Trophoblast cell (in vitro differentiated cells and primary cell): ENCODE data around the gene ZNF839.
"Not testable (repeated sequence)": the region's sequence is repeated elsewhere in the genome, so short reads cannot be mapped to it uniquely, and the experiment has no call there.

ENCODE experiments used
- DNase-seq, 2 donors: peaks; one replicate each; pipeline ENCODE4 v3.0.0-alpha.2; 2016
- H2AFZ ChIP-seq: 2 replicates; pipeline ENCODE4 v1.6.1; 2013; ENCODE audit warnings: low read length, moderate library complexity, mild to moderate bottlenecking; ENCODE audit not compliant: insufficient read depth, poor library complexity
- H2AK5ac ChIP-seq: 2 replicates; pipeline ENCODE4 v1.6.1; 2013; ENCODE audit warnings: mild to moderate bottlenecking, low read length
- H2BK120ac ChIP-seq: 2 replicates; pipeline ENCODE4 v1.6.1; 2013; ENCODE audit warnings: low read length, mild to moderate bottlenecking, moderate library complexity; ENCODE audit not compliant: insufficient read depth, poor library complexity
- H2BK12ac ChIP-seq: 2 replicates; pipeline ENCODE4 v1.6.1; 2013; ENCODE audit warnings: mild to moderate bottlenecking, low read length, moderate library complexity
- H2BK5ac ChIP-seq: 2 replicates; pipeline ENCODE4 v1.6.1; 2013; ENCODE audit warnings: low read length, low read depth, moderate library complexity, mild to moderate bottlenecking; ENCODE audit not compliant: poor library complexity
- H3K14ac ChIP-seq: 2 replicates; pipeline ENCODE4 v1.6.1; 2013; ENCODE audit warnings: mild to moderate bottlenecking, low read length
- H3K18ac ChIP-seq: 2 replicates; pipeline ENCODE4 v1.6.1; 2013; ENCODE audit warnings: mild to moderate bottlenecking, low read length
- H3K23ac ChIP-seq: 2 replicates; pipeline ENCODE4 v1.6.1; 2013; ENCODE audit warnings: low read length
- H3K27ac ChIP-seq: 2 replicates; pipeline ENCODE4 v1.5.1; 2013; ENCODE audit warnings: low read depth, mild to moderate bottlenecking, inconsistent platforms, low read length, moderate library complexity
- H3K27me3 ChIP-seq: 2 replicates; pipeline ENCODE4 v1.6.1; 2013; ENCODE audit warnings: inconsistent platforms, mild to moderate bottlenecking, low read length, moderate library complexity; ENCODE audit not compliant: insufficient read depth
- H3K36me3 ChIP-seq, 2 experiments: 1 replicate in 1 of 2; 2 replicates in 1 of 2; pipeline ENCODE4 v1.6.1; 2013; ENCODE audit warnings: low read length in 2 of 2, mild to moderate bottlenecking in 2 of 2, moderate library complexity in 1 of 2; ENCODE audit not compliant: insufficient read depth in 2 of 2, control insufficient read depth in 1 of 2
- H3K4ac ChIP-seq: 2 replicates; pipeline ENCODE4 v1.6.1; 2013; ENCODE audit warnings: low read depth, mild to moderate bottlenecking, low read length, moderate library complexity
- H3K4me1 ChIP-seq, 2 experiments: 1 replicate in 1 of 2; 2 replicates in 1 of 2; pipeline ENCODE4 v1.6.1; 2013; ENCODE audit warnings: low read length in 2 of 2, mild to moderate bottlenecking in 2 of 2, moderate library complexity in 1 of 2; ENCODE audit not compliant: insufficient read depth in 2 of 2, control insufficient read depth in 1 of 2
- H3K4me2 ChIP-seq: 2 replicates; pipeline ENCODE4 v1.6.1; 2013; ENCODE audit warnings: inconsistent platforms, mild to moderate bottlenecking, low read length, moderate library complexity
- H3K4me3 ChIP-seq: 2 replicates; pipeline ENCODE4 v1.5.1; 2013; ENCODE audit warnings: mild to moderate bottlenecking, low read depth, low read length, inconsistent platforms
- H3K79me1 ChIP-seq: one replicate; pipeline ENCODE4 v1.6.1; 2013; ENCODE audit warnings: low read length
- H3K79me2 ChIP-seq: 2 replicates; pipeline ENCODE4 v1.6.1; 2013; ENCODE audit warnings: low read length, mild to moderate bottlenecking; ENCODE audit not compliant: control insufficient read depth, insufficient read depth, poor library complexity
- H3K9ac ChIP-seq: 2 replicates; pipeline ENCODE4 v1.6.1; 2013; ENCODE audit warnings: mild to moderate bottlenecking, low read length
- H3K9me3 ChIP-seq: 2 replicates; pipeline ENCODE4 v1.6.1; 2013; ENCODE audit warnings: low read depth, mild to moderate bottlenecking, control low read depth, inconsistent platforms, low read length; ENCODE audit not compliant: insufficient read depth
- H4K12ac ChIP-seq: 2 replicates; pipeline ENCODE4 v1.6.1; 2013; ENCODE audit warnings: low read depth, mild to moderate bottlenecking, low read length, moderate library complexity
- H4K8ac ChIP-seq: 2 replicates; pipeline ENCODE4 v1.6.1; 2013; ENCODE audit warnings: low read depth, mild to moderate bottlenecking, low read length, moderate library complexity
- H4K91ac ChIP-seq: one replicate; pipeline ENCODE4 v1.6.1; 2013; ENCODE audit warnings: low read depth, mild to moderate bottlenecking, low read length, moderate library complexity
- WGBS: extraction: QIAGEN DNeasy Blood & Tissue Kit; methylation state at CpG from one replicate; pipeline ENCODE4 v1.1.7; 2013; ENCODE audit warnings: missing lambda C conversion rate; ENCODE audit not compliant: insufficient read length, insufficient coverage; ENCODE audit errors: extremely low coverage; 5-methylcytosine and 5-hydroxymethylcytosine counted together

The ZNF839 gene

GRCh38 chr14:102298303-102299070 lies 21.1 kb upstream of the ZNF839 start:
- not testable (repeated sequence) for H3K4me3 ChIP-seq, H3K9ac ChIP-seq, H4K91ac ChIP-seq, H4K12ac ChIP-seq, H4K8ac ChIP-seq, H2BK12ac ChIP-seq, H3K23ac ChIP-seq, H3K18ac ChIP-seq, H3K14ac ChIP-seq, H3K36me3 ChIP-seq, H2AK5ac ChIP-seq, H3K4me1 ChIP-seq, H3K79me1 ChIP-seq, H3K4me2 ChIP-seq, DNase-seq, H3K4ac ChIP-seq, H3K27ac ChIP-seq, H2BK120ac ChIP-seq, H3K9me3 ChIP-seq, H3K27me3 ChIP-seq, H3K79me2 ChIP-seq, H2AFZ ChIP-seq, H2BK5ac ChIP-seq
- no CpG with 5 or more reads among the region's 12 CpGs for WGBS

- Histone ChIP-seq H3K27ac (no peak overlapping the region), H4K12ac (no peak overlapping the region), H3K4me3 (no peak overlapping the region), H3K79me1 (no peaks in the 10 kb centered on the region), H4K8ac (no peak overlapping the region), H3K18ac (no peak overlapping the region), H3K4ac (no peak overlapping the region), H4K91ac (no peak overlapping the region), H2BK12ac (no peak overlapping the region), H3K23ac (no peak overlapping the region), H3K4me1 (no peaks in the 10 kb centered on the region), H3K4me2 (no peak overlapping the region), H3K9ac (no peak overlapping the region), H2BK5ac (no peak overlapping the region), H2AFZ (no peak overlapping the region), H3K79me2 (no peaks in the 10 kb centered on the region), H3K9me3 (no peaks in the 10 kb centered on the region), H2AK5ac (no peak overlapping the region), H3K27me3 (no peaks in the 10 kb centered on the region), H3K14ac (no peak overlapping the region), H3K36me3 (no peaks in the 10 kb centered on the region), H2BK120ac (no peak overlapping the region)
- WGBS: no CpG with 5 or more reads among the region's 3 CpGs
- no peak for DNase-seq
Measured at GRCh38 chr14:102303664-102304063, 15.9 kb upstream of the ZNF839 start.

GRCh38 chr14:102304611-102305506 lies 14.7 kb upstream of the ZNF839 start, which contains the start of gene MOK:
Gene MOK (minus strand): TSS chr14:102305164. CDS start chr14:102304968, 196 bp downstream.
- H3K79me2 ChIP-seq: no peaks in the 10 kb centered on the region
- H2BK5ac ChIP-seq: no peak within 1 kb of the TSS
- H2BK120ac ChIP-seq: no peak within 1 kb of the TSS
- no peaks in the 10 kb centered on the region for H3K27me3 ChIP-seq
- H3K4me2 ChIP-seq: peak within 1 kb of the TSS; percentile 93
- H3K4ac ChIP-seq: no peak within 1 kb of the TSS
- no peaks in the 10 kb centered on the region for H3K9me3 ChIP-seq
- no peaks in the 10 kb centered on the region for H3K79me1 ChIP-seq
- H3K14ac ChIP-seq: no peak within 1 kb of the TSS
- H3K23ac ChIP-seq: no peak within 1 kb of the TSS
- H3K9ac ChIP-seq: peak within 1 kb of the TSS; percentile 4
- no peak within 1 kb of the TSS for H2BK12ac ChIP-seq
- no peaks in the 10 kb centered on the region for H3K36me3 ChIP-seq
- no peak within 1 kb of the TSS for H4K91ac ChIP-seq
- H2AK5ac ChIP-seq: no peak within 1 kb of the TSS
- H4K12ac ChIP-seq: no peak within 1 kb of the TSS
- WGBS: no CpG with 5 or more reads among the region's 53 CpGs
- no peak within 1 kb of the TSS for H3K27ac ChIP-seq
- peak within 1 kb of the TSS; percentile 84 for H3K4me3 ChIP-seq
- H3K4me1 ChIP-seq: no peaks in the 10 kb centered on the region
- H2AFZ ChIP-seq: peak within 1 kb of the TSS; percentile 74
- DNase-seq: peak; percentile 99 to 100
- no peak within 1 kb of the TSS for H3K18ac ChIP-seq
- no peak within 1 kb of the TSS for H4K8ac ChIP-seq

- Histone ChIP-seq H4K8ac (no peak overlapping the region), H3K18ac (no peak overlapping the region), H3K4me3 (peak overlapping the region; percentile 78), H4K12ac (no peak overlapping the region), H2BK120ac (no peak overlapping the region), H3K14ac (no peak overlapping the region), H3K27me3 (no peaks in the 10 kb centered on the region), H4K91ac (no peak overlapping the region), H2AFZ (peak overlapping the region; percentile 7), H2BK12ac (no peak overlapping the region), H3K4me1 (peaks cover 5 to 8% of the 10 kb centered on the region in 2 experiments), H2BK5ac (no peak overlapping the region), H3K36me3 (no peaks in the 10 kb centered on the region), H3K79me1 (peaks cover 6% of the 10 kb centered on the region), H3K4ac (no peak overlapping the region), H3K9ac (peak overlapping the region; percentile 57), H3K23ac (no peak overlapping the region), H2AK5ac (no peak overlapping the region), H3K9me3 (no peaks in the 10 kb centered on the region), H3K4me2 (peak overlapping the region; percentile 96), H3K79me2 (peaks cover 2% of the 10 kb centered on the region), H3K27ac (no peak overlapping the region)
- WGBS: no CpG with 5 or more reads among the region's 52 CpGs
- peak; percentile 62 to 77 for DNase-seq
Measured at GRCh38 chr14:102314242-102315011, 5.1 kb upstream of the ZNF839 start.
